K562 (cell line): Measurements from ENCODE around the gene RGS14. TPM values are rescaled to one million over a fixed set of nuclear protein-coding genes. Genes with fewer than 3 reads are reported as not detected.

Source experiments
- ATAC-seq: fragments of 200-7000 bp; cut with Tn5 transposase; 3 replicates; pipeline ENCODE4 v1.9.1; 2020; ENCODE audit warnings: moderate library complexity
- BruUV-seq: library from RNA; stranded (reverse); fragments of 400-500 nt; replicated peaks from 2 replicates; lab custom pipeline; 2021; lab: Mats Ljungman, UMichigan
- CTCF ChIA-PET: fragments of 300-600 bp; formaldehyde crosslinking; extraction: SDS; loops from one replicate; lab custom pipeline; 2021; ENCODE audit warnings: low intra/inter-chr PET ratio; lab: Yijun Ruan, JAX
- POLR2A ChIA-PET: fragments of 300-600, 350-650 bp; sonication (Branson Sonifier 250); formaldehyde crosslinking; extraction: SDS; loops from one replicate; lab custom pipeline; 2021; ENCODE audit warnings: antibody characterized with exemption, inconsistent platforms; lab: Yijun Ruan, JAX
- DNase-seq, 4 experiments: peaks; one replicate each; pipeline versions ENCODE4 v3.0.0 to v3.0.0-alpha.2; 2011 to 2018; ENCODE audit warnings: low spot score in 3 of 4, mixed read lengths in 3 of 4; ENCODE audit errors: extremely low read depth in 1 of 4
- FAIRE-seq: peaks from 2 replicates; lab custom pipeline; 2011; peaks lifted over from hg19 to GRCh38; lab: Jason Lieb, UNC
- H2AFZ ChIP-seq: 2 replicates; pipeline ENCODE4 v1.6.0; 2011; ENCODE audit warnings: low read depth, low read length, control low read depth, inconsistent platforms
- H3K27ac ChIP-seq: fragments of 200-600 bp; 3 replicates; pipeline ENCODE4 v1.8.0; 2011; ENCODE audit warnings: low read depth, mild to moderate bottlenecking, control low read depth, inconsistent platforms, low read length, moderate library complexity, mixed read lengths; ENCODE audit errors: extremely low read depth
- H3K27me3 ChIP-seq, 2 experiments: fragments of 300-600 bp in 1 of 2; 2 replicates in 1 of 2; 3 replicates in 1 of 2; pipeline versions ENCODE4 v1.6.0 to v1.8.0; 2011; ENCODE audit warnings: inconsistent platforms in 2 of 2, low read length in 2 of 2, mild to moderate bottlenecking in 1 of 2, mixed read lengths in 1 of 2, moderate library complexity in 1 of 2; ENCODE audit not compliant: control insufficient read depth in 2 of 2, insufficient read depth in 2 of 2
- H3K36me3 ChIP-seq: fragments of 300-600 bp; 3 replicates; pipeline ENCODE4 v1.8.0; 2011; ENCODE audit warnings: mild to moderate bottlenecking, low read length, inconsistent platforms; ENCODE audit not compliant: control insufficient read depth, insufficient read depth
- H3K4me1 ChIP-seq, 2 experiments: fragments of 200-600 bp in 1 of 2; replicated peaks in 1 of 2; 2 replicates in 1 of 2; 3 replicates in 1 of 2; pipeline versions ENCODE4 v1.5.1 to v1.8.0; 2011; ENCODE audit warnings: inconsistent platforms in 2 of 2, low read length in 2 of 2, mild to moderate bottlenecking in 1 of 2, mixed read lengths in 1 of 2, moderate library complexity in 1 of 2; ENCODE audit not compliant: control insufficient read depth in 2 of 2, insufficient read depth in 2 of 2
- H3K4me2 ChIP-seq: 2 replicates; pipeline ENCODE4 v1.6.1; 2011; ENCODE audit warnings: low read length, control low read depth, inconsistent platforms, mixed read lengths; ENCODE audit not compliant: insufficient read depth
- H3K4me3 ChIP-seq: fragments of 200-600 bp; sonication (generic), shearing (Covaris generic); 2 replicates; pipeline ENCODE4 v1.5.1; 2016; ENCODE audit warnings: control low read depth, inconsistent platforms
- H3K79me2 ChIP-seq: fragments of 200-600 bp; 3 replicates; pipeline ENCODE4 v1.8.0; 2011; ENCODE audit warnings: low read length, inconsistent platforms; ENCODE audit not compliant: control insufficient read depth, insufficient read depth
- H3K9ac ChIP-seq, 2 experiments: 2 replicates each; pipeline versions ENCODE4 v1.6.0 to v1.6.1; 2011; ENCODE audit warnings: low read depth in 2 of 2, low read length in 2 of 2, control low read depth in 1 of 2, inconsistent platforms in 1 of 2, mild to moderate bottlenecking in 1 of 2, mixed read lengths in 1 of 2; ENCODE audit not compliant: insufficient read depth in 1 of 2
- H3K9me1 ChIP-seq: one replicate; pipeline ENCODE4 v1.6.0; 2011; ENCODE audit warnings: inconsistent platforms, mild to moderate bottlenecking, low read length, moderate library complexity; ENCODE audit not compliant: control insufficient read depth, insufficient read depth
- H3K9me3 ChIP-seq: replicated peaks from 2 replicates; pipeline ENCODE4 v1.5.1; 2011; ENCODE audit warnings: low read depth, low read length, inconsistent platforms; ENCODE audit not compliant: control insufficient read depth, insufficient read depth
- H4K20me1 ChIP-seq: replicated peaks from 2 replicates; pipeline ENCODE4 v1.6.1; 2011; ENCODE audit warnings: low read length, inconsistent platforms, mixed read lengths; ENCODE audit not compliant: control insufficient read depth, insufficient read depth
- CBFA2T3 ChIP-seq: fragments of 450-650 bp; IDR thresholded peaks from 2 replicates; pipeline ENCODE4 v1.6.1; 2017
- CHCHD3 ChIP-seq: fragments of 250-450 bp; sonication (Bioruptor Pico); IDR thresholded peaks from 2 replicates; pipeline ENCODE4 v2.1.2; 2022; ENCODE audit warnings: mild to moderate bottlenecking
- DMBX1 ChIP-seq: fragments of 250-450 bp; sonication (Bioruptor Pico); IDR thresholded peaks from 2 replicates; pipeline ENCODE4 v1.8.0; 2022; ENCODE audit warnings: inconsistent platforms, mild to moderate bottlenecking, moderate library complexity, borderline replicate concordance
- FOSL1 ChIP-seq: fragments of 200-800 bp; sonication (Bioruptor generic); conservative IDR thresholded peaks from 2 replicates; pipeline ENCODE4 v1.6.1; 2016; ENCODE audit warnings: missing genetic modification characterization, missing compliant biosample characterization
- KLF16 ChIP-seq: IDR thresholded peaks from 2 replicates; pipeline ENCODE4 v1.6.1; 2016; ENCODE audit warnings: antibody characterized with exemption
- NR1H2 ChIP-seq: sonication (generic); formaldehyde crosslinking; IDR thresholded peaks from 2 replicates; pipeline ENCODE4 v1.4.0; 2020; ENCODE audit warnings: mild to moderate bottlenecking, missing genetic modification reagents
- POLR2H ChIP-seq: IDR thresholded peaks from 2 replicates; pipeline ENCODE4 v1.6.1; 2016; ENCODE audit warnings: missing genetic modification characterization, low read depth, mild to moderate bottlenecking, control low read depth, missing compliant biosample characterization, moderate library complexity
- RREB1 ChIP-seq: fragments of 250-450 bp; sonication (Bioruptor Pico); IDR thresholded peaks from 2 replicates; pipeline ENCODE4 v1.4.0; 2020
- SP1 ChIP-seq: sonication (generic); formaldehyde crosslinking; IDR thresholded peaks from 2 replicates; pipeline ENCODE4 v1.8.1; 2022; ENCODE audit warnings: mild to moderate bottlenecking, missing genetic modification reagents
- TEAD1 ChIP-seq, 2 experiments: fragments of 450-650 bp in 1 of 2; sonication (generic) in 1 of 2; formaldehyde crosslinking; IDR thresholded peaks; 2 replicates each; pipeline versions ENCODE4 v1.4.0 to v1.8.0; 2020 to 2022; ENCODE audit warnings: mild to moderate bottlenecking in 2 of 2, missing genetic modification reagents in 1 of 2
- ZC3H4 ChIP-seq: sonication (generic); formaldehyde crosslinking; IDR thresholded peaks from 2 replicates; pipeline ENCODE4 v1.9.0; 2021; ENCODE audit warnings: missing genetic modification reagents, borderline replicate concordance
- ZNF121 ChIP-seq: sonication (generic); formaldehyde crosslinking; conservative IDR thresholded peaks from 2 replicates; pipeline ENCODE4 v1.8.0; 2022; ENCODE audit warnings: missing genetic modification reagents
- WGBS: fragments of 100-300 bp; shearing (Covaris generic); methylation state at CpG from one replicate; pipeline ENCODE4 v1.1.6; 2016; ENCODE audit warnings: low coverage, mixed read lengths; ENCODE audit not compliant: insufficient coverage; ENCODE audit errors: missing lambda C conversion rate; 5-methylcytosine and 5-hydroxymethylcytosine counted together
- in situ Hi-C: fragments of 300-500 bp; cut with MboI; formaldehyde crosslinking; loops from 4 replicates; pipeline ENCODE4 v1.15.0; 2018; ENCODE audit warnings: inconsistent platforms, mixed read lengths
- intact Hi-C: fragments of 100-400 bp; cut with micrococcal nuclease; formaldehyde crosslinking; loops from 2 replicates; pipeline ENCODE4 v1.14.2; 2022
- polyA plus RNA-seq, 8 experiments: library from polyadenylated mRNA; depleted of rRNA in 4 of 8; stranded (reverse) in 5 of 8; unstranded in 3 of 8; fragments of >200 nt; fragmentation: Nextera tagmentation in 2 of 8; fragmentation: Illumina TruSeq in 1 of 8; extraction: Ambion mirVana in 2 of 8; extraction: Trizol in 1 of 8; gene quantifications; 2 replicates each; pipeline versions ENCODE4 v1.2.1 to v1.2.3, GENCODE V29; 2011 to 2014; ENCODE audit warnings: inconsistent platforms in 1 of 8, missing spikeins in 1 of 8
- total RNA-seq, 7 experiments: library from RNA; depleted of rRNA in 6 of 7; stranded (reverse); fragments of >200 nt in 6 of 7; fragmentation: Illumina TruSeq in 2 of 7; extraction: Trizol in 2 of 7; gene quantifications; 2 replicates each; pipeline versions ENCODE4 v1.2.1 to v1.2.3, GENCODE V29; 2011 to 2021; ENCODE audit warnings: low replicate concordance in 1 of 7

RGS14 gene
- total and polyA plus RNA-seq, 9 of the 15 experiments (the other 6 are each of a cell fraction or from before 2014, with no cell fraction given), result 0.28 to 75.9 (median 34.5) TPM

GRCh38 chr5:177346820-177347219, 10.9 kb upstream of the RGS14 start:
- peaks cover 80% of the 10 kb centered on the region for H3K79me2 ChIP-seq
- H4K20me1 ChIP-seq, result no peaks in the 10 kb centered on the region
- no peak overlapping the region for H2AFZ ChIP-seq
- in situ Hi-C loops (no loop called here), intact Hi-C loops (no loop called here)
- ChIA-PET CTCF (interaction anchor here (0.6 kb wide), 1 partner anchor 44 kb away, joined by 3 read pairs; no protein-coding TSS in a partner anchor), POLR2A (interaction anchor here (1.0 to 1.1 kb wide), 3 partner anchors 13 to 91 kb away, joined by 3 to 7 read pairs (median 6); no protein-coding TSS in a partner anchor)
- no peak for DNase-seq
- H3K27me3 ChIP-seq, result no peaks in the 10 kb centered on the region
- no peak overlapping the region for H3K27ac ChIP-seq
- ATAC-seq, result no peak
- TF ChIP-seq ZC3H4 (CRISPR knock-in tag) (no peak), NR1H2 (no peak), TEAD1 (CRISPR knock-in tag; IDR thresholded peaks at IDR 0.05) (no peak), DMBX1 (CRISPR knock-in tag) (no peak)
- WGBS, result 68% methylated on average over 4 of the region's 4 CpGs
- no peaks in the 10 kb centered on the region for H3K9me1 ChIP-seq
- peaks cover 62% of the 10 kb centered on the region for H3K36me3 ChIP-seq
- H3K9me3 ChIP-seq, result no peaks in the 10 kb centered on the region
- H3K9ac ChIP-seq, result peak overlapping the region in 1 of 2 experiments; percentile 60; a peak in 1 of 4 replicates
- no peak overlapping the region for H3K4me2 ChIP-seq
- no peak overlapping the region for H3K4me3 ChIP-seq
- BruUV-seq, result no TSS peak
- FAIRE-seq, result no peak
- peaks cover 14 to 15% of the 10 kb centered on the region in 2 experiments; a peak in 4 of 5 replicates for H3K4me1 ChIP-seq

- no peak overlapping the region for H3K9ac ChIP-seq
- H3K9me3 ChIP-seq, result no peaks in the 10 kb centered on the region
- ChIA-PET CTCF (interaction anchor here (0.6 kb wide), 1 partner anchor 43 kb away, joined by 3 read pairs; no protein-coding TSS in a partner anchor), POLR2A (no interaction called here)
- no peaks in the 10 kb centered on the region for H3K27me3 ChIP-seq
- FAIRE-seq (no peak), DNase-seq (no peak), ATAC-seq (no peak)
- intact Hi-C loops, result no loop called here
- no TSS peak for BruUV-seq
- in situ Hi-C loops, result no loop called here
- no peak overlapping the region for H3K27ac ChIP-seq
- H3K36me3 ChIP-seq, result peaks cover 54% of the 10 kb centered on the region
- peaks cover 17 to 24% of the 10 kb centered on the region in 2 experiments; a peak in 4 of 5 replicates for H3K4me1 ChIP-seq
- H4K20me1 ChIP-seq, result no peaks in the 10 kb centered on the region
- 81% methylated on average over 4 of the region's 4 CpGs for WGBS
- H2AFZ ChIP-seq, result no peak overlapping the region
- no peak overlapping the region for H3K4me2 ChIP-seq
- H3K4me3 ChIP-seq, result no peak overlapping the region
- H3K9me1 ChIP-seq, result no peaks in the 10 kb centered on the region
- H3K79me2 ChIP-seq, result peaks cover 74% of the 10 kb centered on the region
- TF ChIP-seq ZNF121 (CRISPR knock-in tag), result peak; percentile 74
- TF ChIP-seq SP1 (CRISPR knock-in tag), result no peak
- TF ChIP-seq CHCHD3 (CRISPR knock-in tag), result no peak
- TF ChIP-seq POLR2H (tag), result no peak
- no peak for TF ChIP-seq CBFA2T3
- no peak for TF ChIP-seq KLF16
- no peak for TF ChIP-seq RREB1
- TF ChIP-seq FOSL1 (tag), result no peak
Measured at GRCh38 chr5:177347699-177348098, 10.0 kb upstream of the RGS14 start.
